ENCODE results near the gene RIC1. TPM values are rescaled to one million over a fixed set of nuclear protein-coding genes. Genes with fewer than 3 reads are reported as not detected.
"Not testable (repeated sequence)": the region's sequence is repeated elsewhere in the genome, so short reads cannot be mapped to it uniquely, and the experiment has no call there.

Gene RIC1
- total RNA-seq, 1 donor from 2014 or later, result 9.7 TPM

DNA sequence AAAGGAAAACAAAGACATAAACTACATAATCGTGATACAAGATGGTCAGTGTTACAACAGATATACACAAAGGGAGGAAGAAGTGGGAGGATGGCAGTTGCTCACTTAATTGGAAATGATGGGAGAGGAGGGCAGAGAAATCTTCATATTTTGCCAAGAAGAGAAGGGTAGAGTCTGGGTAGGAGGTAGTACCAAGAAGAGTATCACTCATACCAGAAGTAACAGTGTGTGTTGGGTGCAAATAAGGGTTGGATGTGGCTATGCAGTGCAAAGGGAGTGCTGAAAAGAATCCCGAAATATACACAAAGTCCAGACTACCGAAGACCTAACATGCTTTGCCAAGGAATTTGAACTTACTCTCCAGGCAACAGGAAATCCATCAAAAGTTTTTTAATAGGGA lies 163.0 kb downstream of the RIC1 start:
- Mint-ChIP-seq H3K27ac (ENCODE audit: unreplicated experiment) (no peak overlapping the region), H3K4me1 (ENCODE audit: low read depth, unreplicated experiment) (no peaks in the 10 kb centered on the region), H3K36me3 (ENCODE audit: unreplicated experiment) (no peaks in the 10 kb centered on the region), H3K4me3 (ENCODE audit: unreplicated experiment) (no peak overlapping the region), H3K27me3 (ENCODE audit: unreplicated experiment) (no peaks in the 10 kb centered on the region), H3K9me3 (ENCODE audit: unreplicated experiment) (peaks cover 1% of the 10 kb centered on the region)
- DNase-seq, result no peak
- TF ChIP-seq, protein P1, sequence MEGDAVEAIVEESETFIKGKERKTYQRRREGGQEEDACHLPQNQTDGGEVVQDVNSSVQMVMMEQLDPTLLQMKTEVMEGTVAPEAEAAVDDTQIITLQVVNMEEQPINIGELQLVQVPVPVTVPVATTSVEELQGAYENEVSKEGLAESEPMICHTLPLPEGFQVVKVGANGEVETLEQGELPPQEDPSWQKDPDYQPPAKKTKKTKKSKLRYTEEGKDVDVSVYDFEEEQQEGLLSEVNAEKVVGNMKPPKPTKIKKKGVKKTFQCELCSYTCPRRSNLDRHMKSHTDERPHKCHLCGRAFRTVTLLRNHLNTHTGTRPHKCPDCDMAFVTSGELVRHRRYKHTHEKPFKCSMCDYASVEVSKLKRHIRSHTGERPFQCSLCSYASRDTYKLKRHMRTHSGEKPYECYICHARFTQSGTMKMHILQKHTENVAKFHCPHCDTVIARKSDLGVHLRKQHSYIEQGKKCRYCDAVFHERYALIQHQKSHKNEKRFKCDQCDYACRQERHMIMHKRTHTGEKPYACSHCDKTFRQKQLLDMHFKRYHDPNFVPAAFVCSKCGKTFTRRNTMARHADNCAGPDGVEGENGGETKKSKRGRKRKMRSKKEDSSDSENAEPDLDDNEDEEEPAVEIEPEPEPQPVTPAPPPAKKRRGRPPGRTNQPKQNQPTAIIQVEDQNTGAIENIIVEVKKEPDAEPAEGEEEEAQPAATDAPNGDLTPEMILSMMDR (IDR thresholded peaks at IDR 0.05; ENCODE audit: partially characterized antibody, unreplicated experiment), result no peak

DNA sequence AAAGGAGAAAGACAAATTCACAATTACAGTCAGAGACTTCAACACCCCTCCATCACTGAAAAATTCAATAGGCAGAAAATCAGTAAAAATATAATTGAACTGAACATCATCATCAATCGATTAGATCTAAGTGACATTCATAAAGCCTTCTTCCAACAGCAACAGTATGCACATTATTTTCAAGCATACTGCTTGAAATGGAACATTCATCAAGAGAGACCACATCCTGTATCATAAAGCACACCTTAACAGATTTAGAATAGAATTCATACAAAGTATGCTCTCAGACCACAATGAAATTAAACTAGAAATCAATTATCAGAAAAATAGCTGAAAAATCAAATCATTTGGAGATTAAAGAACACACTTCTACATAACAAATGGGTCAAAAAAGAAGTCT lies 164.9 kb downstream of the RIC1 start:
- H3K27ac Mint-ChIP-seq (ENCODE audit: unreplicated experiment), result no peak overlapping the region
- no peaks in the 10 kb centered on the region for H3K27me3 Mint-ChIP-seq (ENCODE audit: unreplicated experiment)
- TF ChIP-seq, protein P1 (IDR thresholded peaks at IDR 0.05; ENCODE audit: partially characterized antibody, unreplicated experiment), result no peak

DNA sequence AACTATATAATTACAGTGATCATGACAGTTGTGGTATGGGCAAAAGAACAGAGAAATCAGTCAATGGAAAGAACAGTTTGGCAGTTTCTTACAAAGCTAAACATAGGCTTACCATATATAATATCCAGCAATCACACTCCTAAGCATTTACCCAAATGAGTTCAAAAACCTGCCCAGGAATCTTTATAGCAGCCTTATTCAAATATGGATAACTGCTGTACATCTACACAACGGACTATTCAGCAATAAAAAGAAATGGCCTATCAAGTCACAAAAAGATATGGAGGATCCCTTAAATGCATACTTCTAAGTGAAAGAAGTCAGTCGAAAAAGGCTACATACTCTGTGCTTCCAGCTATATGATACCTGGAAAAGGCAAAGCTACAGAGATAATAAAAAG lies 167.4 kb downstream of the RIC1 start:
- TF ChIP-seq, protein P1 (IDR thresholded peaks at IDR 0.05; ENCODE audit: partially characterized antibody, unreplicated experiment), result no peak
- Mint-ChIP-seq H3K4me3 (ENCODE audit: unreplicated experiment) (no peak overlapping the region), H3K4me1 (ENCODE audit: low read depth, unreplicated experiment) (no peaks in the 10 kb centered on the region), H3K27me3 (ENCODE audit: unreplicated experiment) (no peaks in the 10 kb centered on the region), H3K9me3 (ENCODE audit: unreplicated experiment) (no peaks in the 10 kb centered on the region), H3K36me3 (ENCODE audit: unreplicated experiment) (no peaks in the 10 kb centered on the region), H3K27ac (ENCODE audit: unreplicated experiment) (no peak overlapping the region)
- no peak for DNase-seq

More for the DNA sequence above, 164.9 kb downstream of the RIC1 start:
- Mint-ChIP-seq H3K9me3 (ENCODE audit: unreplicated experiment) (peaks cover 1% of the 10 kb centered on the region), H3K36me3 (ENCODE audit: unreplicated experiment) (no peaks in the 10 kb centered on the region), H3K4me1 (ENCODE audit: low read depth, unreplicated experiment) (no peaks in the 10 kb centered on the region), H3K4me3 (ENCODE audit: unreplicated experiment) (no peak overlapping the region)
- no peak for DNase-seq

DNA sequence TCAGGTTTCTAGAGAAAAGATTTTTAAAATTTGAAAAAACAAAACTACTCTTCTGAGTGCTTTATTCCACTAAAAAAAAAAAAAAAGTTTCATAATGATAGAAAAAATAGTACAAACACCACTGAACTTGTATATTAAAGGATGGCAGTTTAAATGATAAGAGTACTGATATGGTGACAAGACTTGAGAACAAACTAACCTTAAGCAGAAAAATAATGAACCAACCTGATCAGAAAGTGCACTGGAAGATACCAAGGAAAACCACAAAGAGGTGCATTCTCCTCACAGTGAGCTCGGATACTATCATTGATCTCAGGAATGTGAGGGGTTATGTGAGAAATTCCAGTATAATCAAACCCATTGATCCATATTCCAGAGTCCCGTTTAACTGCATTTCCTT lies 169.7 kb downstream of the RIC1 start:
- H3K4me3 Mint-ChIP-seq (ENCODE audit: unreplicated experiment), result no peak overlapping the region
- TF ChIP-seq, protein P1 (IDR thresholded peaks at IDR 0.05; ENCODE audit: partially characterized antibody, unreplicated experiment), result no peak
- H3K27ac Mint-ChIP-seq (ENCODE audit: unreplicated experiment), result no peak overlapping the region
- H3K4me1 Mint-ChIP-seq (ENCODE audit: low read depth, unreplicated experiment), result no peaks in the 10 kb centered on the region
- H3K36me3 Mint-ChIP-seq (ENCODE audit: unreplicated experiment), result no peaks in the 10 kb centered on the region
- no peaks in the 10 kb centered on the region for H3K27me3 Mint-ChIP-seq (ENCODE audit: unreplicated experiment)
- no peaks in the 10 kb centered on the region for H3K9me3 Mint-ChIP-seq (ENCODE audit: unreplicated experiment)
- DNase-seq, result no peak

DNA sequence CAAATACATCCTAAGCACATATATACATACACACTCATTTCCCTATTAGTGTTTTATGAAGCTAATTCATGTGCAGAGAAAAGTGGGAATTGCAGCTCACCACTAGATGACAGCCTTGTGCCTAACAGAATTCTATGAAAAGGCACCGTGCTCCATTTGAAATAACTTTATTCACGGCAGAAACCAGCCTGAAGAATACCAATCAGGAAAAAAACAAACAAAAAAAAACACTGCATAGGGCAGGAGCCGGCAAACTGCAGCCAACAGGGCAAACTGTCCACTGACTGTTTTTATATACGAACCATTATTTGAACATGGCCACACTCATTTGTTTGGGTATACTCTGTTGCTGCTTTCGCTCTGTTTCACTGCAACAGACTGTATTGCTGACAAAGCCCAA lies 170.4 kb downstream of the RIC1 start:
- Mint-ChIP-seq H3K27ac (ENCODE audit: unreplicated experiment) (no peak overlapping the region), H3K4me1 (ENCODE audit: low read depth, unreplicated experiment) (no peaks in the 10 kb centered on the region), H3K36me3 (ENCODE audit: unreplicated experiment) (no peaks in the 10 kb centered on the region), H3K9me3 (ENCODE audit: unreplicated experiment) (no peaks in the 10 kb centered on the region), H3K4me3 (ENCODE audit: unreplicated experiment) (no peak overlapping the region), H3K27me3 (ENCODE audit: unreplicated experiment) (no peaks in the 10 kb centered on the region)
- no peak for DNase-seq
- TF ChIP-seq, protein P1 (IDR thresholded peaks at IDR 0.05; ENCODE audit: partially characterized antibody, unreplicated experiment), result no peak

DNA sequence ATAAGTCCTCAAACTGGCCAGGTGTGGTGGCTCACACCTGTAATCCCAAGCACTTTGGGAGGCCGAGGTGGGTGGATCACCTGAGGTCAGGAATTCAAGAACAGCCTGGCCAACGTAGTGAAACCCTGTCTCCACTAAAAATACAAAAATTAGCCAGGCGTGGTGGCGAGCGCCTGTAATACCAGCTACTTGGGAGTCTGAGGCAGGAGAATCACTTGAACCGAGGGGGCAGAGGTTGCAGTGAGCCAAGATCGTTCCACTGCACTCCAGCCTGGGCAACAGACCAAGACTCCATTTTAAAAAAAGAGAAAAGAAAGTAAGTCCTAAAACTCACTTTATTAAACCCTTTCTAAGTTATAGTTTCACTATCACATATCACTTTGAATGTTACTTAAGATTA lies 171.5 kb downstream of the RIC1 start:
- not testable (repeated sequence) for H3K9me3 Mint-ChIP-seq (ENCODE audit: unreplicated experiment); H3K36me3 Mint-ChIP-seq (ENCODE audit: unreplicated experiment); H3K27ac Mint-ChIP-seq (ENCODE audit: unreplicated experiment); H3K27me3 Mint-ChIP-seq (ENCODE audit: unreplicated experiment); DNase-seq; H3K4me3 Mint-ChIP-seq (ENCODE audit: unreplicated experiment); H3K4me1 Mint-ChIP-seq (ENCODE audit: low read depth, unreplicated experiment)
